ENCODE data around the gene GSTO2.
A peak's percentile ranks its signal among the peaks of the same experiment; 100 is the strongest.

The GSTO2 gene

DNA sequence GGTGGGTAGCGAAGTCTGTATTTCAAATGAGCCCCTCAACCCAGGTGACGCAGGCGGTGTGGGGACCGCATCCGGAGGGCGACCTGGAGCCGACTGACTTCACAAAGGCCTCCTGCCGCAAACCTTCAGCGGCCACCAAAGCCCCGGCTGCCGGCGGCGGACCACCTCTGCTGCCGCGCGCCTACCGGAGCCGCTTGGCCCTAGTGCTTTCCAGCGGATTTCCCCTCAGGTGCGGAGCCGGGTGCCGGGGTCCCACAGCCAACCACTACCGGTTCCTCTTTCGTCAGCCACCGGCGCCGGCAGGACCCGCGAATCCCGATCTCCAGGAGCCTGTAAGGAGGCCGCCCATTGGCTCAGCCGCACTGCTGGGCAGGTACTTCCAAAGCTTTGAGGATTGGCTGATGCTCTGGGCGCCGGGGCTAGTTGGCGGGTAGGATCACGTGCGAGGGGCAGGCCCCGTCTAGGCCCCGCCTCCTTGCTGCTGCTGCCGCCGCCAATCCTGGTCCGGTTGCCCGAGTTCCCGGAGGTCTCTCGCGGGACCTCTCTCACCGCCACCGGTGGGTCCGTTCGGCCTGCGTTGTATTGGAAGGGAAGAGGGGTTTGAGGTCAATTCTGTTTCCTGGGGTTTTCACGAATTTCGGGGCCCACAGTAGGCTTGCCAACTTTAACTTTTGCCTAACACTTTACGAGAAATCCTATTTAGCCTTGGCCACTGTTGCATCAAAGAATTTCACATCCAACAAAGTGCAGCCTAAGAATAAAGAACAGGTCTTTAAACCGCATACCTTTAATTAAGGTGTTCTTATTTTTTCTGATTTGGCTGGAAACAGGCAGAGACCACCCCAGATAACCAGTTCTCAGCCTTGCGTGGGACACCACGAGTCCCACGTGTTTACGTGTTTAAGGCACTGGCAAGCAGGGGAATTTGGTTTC lies at the start of gene GSTO2:
GSTO2 (plus strand) TSS at position 472 of the 933 bp plus-strand sequence. CDS start 5,732 bp downstream, outside the sequence.
- H3F3A ChIP-seq (ENCODE audit: insufficient read depth, low read length) = no peaks in the 10 kb centered on the region
- no peaks in the 10 kb centered on the region for H3K9me3 ChIP-seq (ENCODE audit: low read length)
- peaks cover 23% of the 10 kb centered on the region for H3K36me3 ChIP-seq (ENCODE audit: insufficient read depth, low read length)
- no peaks in the 10 kb centered on the region for H3K9me2 ChIP-seq (ENCODE audit: low read depth, low read length)
- H3K27ac ChIP-seq (ENCODE audit: low read depth, low read length, poor library complexity, severe bottlenecking) = no peak within 1 kb of the TSS
- no peak for TF ChIP-seq EZH2 (IDR thresholded peaks at IDR 0.05; ENCODE audit: borderline replicate concordance, low read length)
- no peaks in the 10 kb centered on the region for H4K20me1 ChIP-seq (ENCODE audit: insufficient read depth, low read length)
- H3K4me2 ChIP-seq (ENCODE audit: low read length) = peak within 1 kb of the TSS; percentile 93
- H3K9ac ChIP-seq (ENCODE audit: low read length) = peak within 1 kb of the TSS; percentile 83
- H3K79me2 ChIP-seq (ENCODE audit: insufficient read depth, low read length) = peaks cover 12% of the 10 kb centered on the region
- H3K4me1 ChIP-seq (ENCODE audit: insufficient read depth, low read length, severe bottlenecking) = peaks cover 20% of the 10 kb centered on the region
- 0 out of 2 replicates have a peak within 1 kb of the TSS, but pooled peaks have one; percentile 25 for H2AFZ ChIP-seq (ENCODE audit: low read length)
- peak within 1 kb of the TSS; percentile 86 for H3K4me3 ChIP-seq (ENCODE audit: low read depth, low read length, poor library complexity, severe bottlenecking)
- no peaks in the 10 kb centered on the region for H3K27me3 ChIP-seq (ENCODE audit: insufficient read depth, low read length)

DNA sequence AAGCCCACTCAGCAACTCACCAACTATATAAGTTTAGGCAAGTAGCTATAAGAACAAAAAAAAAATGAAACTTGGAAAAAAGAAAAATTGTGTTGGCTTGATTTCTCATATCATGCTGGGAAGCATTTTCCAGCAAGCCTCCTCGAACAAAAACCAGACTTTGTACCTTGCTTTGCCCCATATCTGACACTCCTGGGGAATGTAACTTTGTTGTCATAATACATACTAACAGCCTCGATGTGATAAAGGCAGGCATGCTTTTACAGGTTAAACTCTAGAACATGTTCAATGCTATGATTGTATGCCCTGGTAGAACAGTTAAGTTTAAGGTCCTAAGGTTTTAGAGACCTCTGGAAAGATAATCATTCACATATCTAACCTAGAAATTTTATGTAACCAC lies 48.5 kb upstream of the GSTO2 start:
- H3K9me3 ChIP-seq (ENCODE audit: low read length) = no peaks in the 10 kb centered on the region
- no peaks in the 10 kb centered on the region for H3K4me1 ChIP-seq (ENCODE audit: insufficient read depth, low read length, severe bottlenecking)
- H3F3A ChIP-seq (ENCODE audit: insufficient read depth, low read length) = no peaks in the 10 kb centered on the region
- peaks cover 5% of the 10 kb centered on the region; the same call in 1 of the 2 replicates for H3K27me3 ChIP-seq (ENCODE audit: insufficient read depth, low read length)
- H2AFZ ChIP-seq (ENCODE audit: low read length) = no peak overlapping the region
- H3K4me3 ChIP-seq (ENCODE audit: low read depth, low read length, poor library complexity, severe bottlenecking) = no peak overlapping the region
- H3K27ac ChIP-seq (ENCODE audit: low read depth, low read length, poor library complexity, severe bottlenecking) = no peak overlapping the region
- no peaks in the 10 kb centered on the region for H3K9me2 ChIP-seq (ENCODE audit: low read depth, low read length)
- H3K79me2 ChIP-seq (ENCODE audit: insufficient read depth, low read length) = no peaks in the 10 kb centered on the region
- H3K4me2 ChIP-seq (ENCODE audit: low read length) = no peak overlapping the region
- H4K20me1 ChIP-seq (ENCODE audit: insufficient read depth, low read length) = no peaks in the 10 kb centered on the region
- TF ChIP-seq, protein P1, sequence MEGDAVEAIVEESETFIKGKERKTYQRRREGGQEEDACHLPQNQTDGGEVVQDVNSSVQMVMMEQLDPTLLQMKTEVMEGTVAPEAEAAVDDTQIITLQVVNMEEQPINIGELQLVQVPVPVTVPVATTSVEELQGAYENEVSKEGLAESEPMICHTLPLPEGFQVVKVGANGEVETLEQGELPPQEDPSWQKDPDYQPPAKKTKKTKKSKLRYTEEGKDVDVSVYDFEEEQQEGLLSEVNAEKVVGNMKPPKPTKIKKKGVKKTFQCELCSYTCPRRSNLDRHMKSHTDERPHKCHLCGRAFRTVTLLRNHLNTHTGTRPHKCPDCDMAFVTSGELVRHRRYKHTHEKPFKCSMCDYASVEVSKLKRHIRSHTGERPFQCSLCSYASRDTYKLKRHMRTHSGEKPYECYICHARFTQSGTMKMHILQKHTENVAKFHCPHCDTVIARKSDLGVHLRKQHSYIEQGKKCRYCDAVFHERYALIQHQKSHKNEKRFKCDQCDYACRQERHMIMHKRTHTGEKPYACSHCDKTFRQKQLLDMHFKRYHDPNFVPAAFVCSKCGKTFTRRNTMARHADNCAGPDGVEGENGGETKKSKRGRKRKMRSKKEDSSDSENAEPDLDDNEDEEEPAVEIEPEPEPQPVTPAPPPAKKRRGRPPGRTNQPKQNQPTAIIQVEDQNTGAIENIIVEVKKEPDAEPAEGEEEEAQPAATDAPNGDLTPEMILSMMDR (IDR thresholded peaks at IDR 0.05; ENCODE audit: low read length) = no peak
- no peak for TF ChIP-seq EZH2 (IDR thresholded peaks at IDR 0.05; ENCODE audit: borderline replicate concordance, low read length)
- H3K36me3 ChIP-seq (ENCODE audit: insufficient read depth, low read length) = no peaks in the 10 kb centered on the region
- no peak overlapping the region for H3K9ac ChIP-seq (ENCODE audit: low read length)

DNA sequence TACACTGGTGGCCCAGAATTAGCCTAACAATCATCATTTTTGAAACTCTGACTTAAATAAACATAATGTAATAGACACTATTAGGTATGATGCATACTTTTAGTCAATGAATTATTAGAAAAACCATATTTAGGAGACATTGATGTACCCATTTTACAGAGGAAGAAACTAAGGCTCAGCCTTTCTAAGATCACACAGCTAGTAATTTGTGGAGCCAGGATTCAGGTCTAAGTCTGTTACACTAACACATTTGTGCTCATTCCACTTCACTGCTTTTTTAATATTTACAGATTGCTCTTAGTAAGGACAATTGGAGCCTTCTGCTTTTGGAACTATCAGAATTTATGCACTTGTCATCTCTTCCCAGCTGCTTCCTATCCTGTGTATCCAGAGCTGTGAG lies 45.7 kb upstream of the GSTO2 start:
- Histone ChIP-seq H3K4me1 (ENCODE audit: insufficient read depth, low read length, severe bottlenecking) (no peaks in the 10 kb centered on the region), H3K9me3 (ENCODE audit: low read length) (no peaks in the 10 kb centered on the region), H3F3A (ENCODE audit: insufficient read depth, low read length) (no peaks in the 10 kb centered on the region), H3K4me3 (ENCODE audit: low read depth, low read length, poor library complexity, severe bottlenecking) (no peak overlapping the region), H4K20me1 (ENCODE audit: insufficient read depth, low read length) (no peaks in the 10 kb centered on the region), H3K27me3 (ENCODE audit: insufficient read depth, low read length) (0 out of 2 replicates have a peak, but pooled peaks cover 5% of the 10 kb centered on the region), H2AFZ (ENCODE audit: low read length) (no peak overlapping the region), H3K9me2 (ENCODE audit: low read depth, low read length) (no peaks in the 10 kb centered on the region), H3K79me2 (ENCODE audit: insufficient read depth, low read length) (no peaks in the 10 kb centered on the region), H3K4me2 (ENCODE audit: low read length) (no peak overlapping the region), H3K36me3 (ENCODE audit: insufficient read depth, low read length) (no peaks in the 10 kb centered on the region), H3K9ac (ENCODE audit: low read length) (no peak overlapping the region), H3K27ac (ENCODE audit: low read depth, low read length, poor library complexity, severe bottlenecking) (no peak overlapping the region)
- TF ChIP-seq, protein P1 (IDR thresholded peaks at IDR 0.05; ENCODE audit: low read length) = no peak
- no peak for TF ChIP-seq EZH2 (IDR thresholded peaks at IDR 0.05; ENCODE audit: borderline replicate concordance, low read length)
